ENCODE results near the gene MED10. TPM values are rescaled to one million over a fixed set of nuclear protein-coding genes. Genes with fewer than 3 reads are reported as not detected.

MED10 gene
- total RNA-seq, 3 donors from 2014 or later (not counting 1 experiment from before 2014, with no cell fraction given) = 64.4 to 68.5 (median 64.5) TPM

GRCh38 chr5:6371079-6371810 lies 7.1 kb downstream of the MED10 start:
- Mint-ChIP-seq H3K36me3 (peaks cover 26% of the 10 kb centered on the region), H3K27me3 (ENCODE audit: low read depth in 2 of 2) (no peaks in the 10 kb centered on the region), H3K4me1 (peaks cover 39 to 41% of the 10 kb centered on the region in 2 donors), H3K9me3 (no peaks in the 10 kb centered on the region), H3K4me3 (no peak overlapping the region), H3K27ac (no peak overlapping the region)
- ATAC-seq = no peak
- H3K27ac ChIP-seq (ENCODE audit: low read length) = no peak overlapping the region
- peaks cover 76% of the 10 kb centered on the region for H3K36me3 ChIP-seq (ENCODE audit: control insufficient read depth, insufficient read depth, low read length)
- no peaks in the 10 kb centered on the region for H3K27me3 ChIP-seq (ENCODE audit: control insufficient read depth, insufficient read depth, low read length)
- WGBS (ENCODE audit: insufficient coverage) = 96% methylated on average over 19 of the region's 19 CpGs
- DNase-seq = no peak
- no peak overlapping the region for H3K4me3 ChIP-seq (ENCODE audit: low read length)
- H3K4me1 ChIP-seq (ENCODE audit: control insufficient read depth, insufficient read depth, low read length) = no peaks in the 10 kb centered on the region
- intact Hi-C loops (cut with micrococcal nuclease) = loop anchor here (10.0 kb wide), 1 partner anchor 876 kb away; no protein-coding TSS in a partner anchor
- no peak for TF ChIP-seq CTCF (IDR thresholded peaks at IDR 0.05)
- H3K9me3 ChIP-seq (ENCODE audit: control insufficient read depth, insufficient read depth, low read length) = no peaks in the 10 kb centered on the region

- H3K36me3 ChIP-seq (ENCODE audit: control insufficient read depth, insufficient read depth, low read length) = peaks cover 69% of the 10 kb centered on the region
- no peaks in the 10 kb centered on the region for H3K9me3 Mint-ChIP-seq
- peak overlapping the region in 1 of 2 donors; percentile 9 for H3K27ac Mint-ChIP-seq
- TF ChIP-seq CTCF (IDR thresholded peaks at IDR 0.05) = no peak
- peaks cover 35 to 37% of the 10 kb centered on the region in 2 donors for H3K4me1 Mint-ChIP-seq
- WGBS (ENCODE audit: insufficient coverage) = 96% methylated on average over 13 of the region's 13 CpGs
- H3K4me1 ChIP-seq (ENCODE audit: control insufficient read depth, insufficient read depth, low read length) = no peaks in the 10 kb centered on the region
- peaks cover 26% of the 10 kb centered on the region for H3K36me3 Mint-ChIP-seq
- DNase-seq = no peak
- H3K4me3 Mint-ChIP-seq = no peak overlapping the region
- H3K27me3 ChIP-seq (ENCODE audit: control insufficient read depth, insufficient read depth, low read length) = no peaks in the 10 kb centered on the region
- no peaks in the 10 kb centered on the region for H3K27me3 Mint-ChIP-seq (ENCODE audit: low read depth in 2 of 2)
- no peak overlapping the region for H3K27ac ChIP-seq (ENCODE audit: low read length)
- no peak overlapping the region for H3K4me3 ChIP-seq (ENCODE audit: low read length)
- intact Hi-C loops (cut with micrococcal nuclease) = loop anchor here (10.0 kb wide), 1 partner anchor 876 kb away; no protein-coding TSS in a partner anchor
- no peaks in the 10 kb centered on the region for H3K9me3 ChIP-seq (ENCODE audit: control insufficient read depth, insufficient read depth, low read length)
- ATAC-seq = no peak
Observed at GRCh38 chr5:6370580-6370979, 7.8 kb downstream of the MED10 start.

GRCh38 chr5:6365977-6366590 lies 12.3 kb downstream of the MED10 start:
- Histone ChIP-seq H3K27me3 (ENCODE audit: control insufficient read depth, insufficient read depth, low read length) (no peaks in the 10 kb centered on the region), H3K4me3 (ENCODE audit: low read length) (no peak overlapping the region), H3K36me3 (ENCODE audit: control insufficient read depth, insufficient read depth, low read length) (peaks cover 27% of the 10 kb centered on the region), H3K27ac (ENCODE audit: low read length) (no peak overlapping the region), H3K4me1 (ENCODE audit: control insufficient read depth, insufficient read depth, low read length) (no peaks in the 10 kb centered on the region), H3K9me3 (ENCODE audit: control insufficient read depth, insufficient read depth, low read length) (no peaks in the 10 kb centered on the region)
- Mint-ChIP-seq H3K4me1 (peaks cover 12 to 14% of the 10 kb centered on the region in 2 donors), H3K4me3 (no peak overlapping the region), H3K9me3 (no peaks in the 10 kb centered on the region), H3K27ac (peak overlapping the region in 1 of 2 donors; percentile 27), H3K27me3 (ENCODE audit: low read depth in 2 of 2) (no peaks in the 10 kb centered on the region), H3K36me3 (no peaks in the 10 kb centered on the region)
- DNase-seq = no peak
- no peak for TF ChIP-seq CTCF (IDR thresholded peaks at IDR 0.05)
- 39% methylated on average over 16 of the region's 16 CpGs for WGBS (ENCODE audit: insufficient coverage)
- intact Hi-C loops (cut with micrococcal nuclease) = no loop called here
- ATAC-seq = no peak

All from natural killer cell (primary cell).